Measurements from ENCODE around the gene COPS4.
"Not testable (repeated sequence)": the region's sequence is repeated elsewhere in the genome, so short reads cannot be mapped to it uniquely, and the experiment has no call there.

The COPS4 gene

GRCh38 chr4:83110970-83111750 lies 76.2 kb downstream of the COPS4 start:
- TF ChIP-seq, protein P1, sequence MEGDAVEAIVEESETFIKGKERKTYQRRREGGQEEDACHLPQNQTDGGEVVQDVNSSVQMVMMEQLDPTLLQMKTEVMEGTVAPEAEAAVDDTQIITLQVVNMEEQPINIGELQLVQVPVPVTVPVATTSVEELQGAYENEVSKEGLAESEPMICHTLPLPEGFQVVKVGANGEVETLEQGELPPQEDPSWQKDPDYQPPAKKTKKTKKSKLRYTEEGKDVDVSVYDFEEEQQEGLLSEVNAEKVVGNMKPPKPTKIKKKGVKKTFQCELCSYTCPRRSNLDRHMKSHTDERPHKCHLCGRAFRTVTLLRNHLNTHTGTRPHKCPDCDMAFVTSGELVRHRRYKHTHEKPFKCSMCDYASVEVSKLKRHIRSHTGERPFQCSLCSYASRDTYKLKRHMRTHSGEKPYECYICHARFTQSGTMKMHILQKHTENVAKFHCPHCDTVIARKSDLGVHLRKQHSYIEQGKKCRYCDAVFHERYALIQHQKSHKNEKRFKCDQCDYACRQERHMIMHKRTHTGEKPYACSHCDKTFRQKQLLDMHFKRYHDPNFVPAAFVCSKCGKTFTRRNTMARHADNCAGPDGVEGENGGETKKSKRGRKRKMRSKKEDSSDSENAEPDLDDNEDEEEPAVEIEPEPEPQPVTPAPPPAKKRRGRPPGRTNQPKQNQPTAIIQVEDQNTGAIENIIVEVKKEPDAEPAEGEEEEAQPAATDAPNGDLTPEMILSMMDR (conservative IDR thresholded peaks at IDR 0.05; ENCODE audit: low read depth, low read length): no peak
- no peak for DNase-seq (ENCODE audit: low read depth)
- no peak overlapping the region for H3K4me3 ChIP-seq (ENCODE audit: low read depth, low read length)

- DNase-seq (ENCODE audit: low read depth); H3K4me3 ChIP-seq (ENCODE audit: low read depth, low read length): not testable (repeated sequence)
Measured at GRCh38 chr4:83111751-83112141, 76.8 kb downstream of the COPS4 start.

GRCh38 chr4:83112231-83112630 lies 77.2 kb downstream of the COPS4 start:
- H3K4me3 ChIP-seq (ENCODE audit: low read depth, low read length): no peak overlapping the region
- no peak for DNase-seq (ENCODE audit: low read depth)
- TF ChIP-seq, protein P1 (conservative IDR thresholded peaks at IDR 0.05; ENCODE audit: low read depth, low read length): no peak

DNA sequence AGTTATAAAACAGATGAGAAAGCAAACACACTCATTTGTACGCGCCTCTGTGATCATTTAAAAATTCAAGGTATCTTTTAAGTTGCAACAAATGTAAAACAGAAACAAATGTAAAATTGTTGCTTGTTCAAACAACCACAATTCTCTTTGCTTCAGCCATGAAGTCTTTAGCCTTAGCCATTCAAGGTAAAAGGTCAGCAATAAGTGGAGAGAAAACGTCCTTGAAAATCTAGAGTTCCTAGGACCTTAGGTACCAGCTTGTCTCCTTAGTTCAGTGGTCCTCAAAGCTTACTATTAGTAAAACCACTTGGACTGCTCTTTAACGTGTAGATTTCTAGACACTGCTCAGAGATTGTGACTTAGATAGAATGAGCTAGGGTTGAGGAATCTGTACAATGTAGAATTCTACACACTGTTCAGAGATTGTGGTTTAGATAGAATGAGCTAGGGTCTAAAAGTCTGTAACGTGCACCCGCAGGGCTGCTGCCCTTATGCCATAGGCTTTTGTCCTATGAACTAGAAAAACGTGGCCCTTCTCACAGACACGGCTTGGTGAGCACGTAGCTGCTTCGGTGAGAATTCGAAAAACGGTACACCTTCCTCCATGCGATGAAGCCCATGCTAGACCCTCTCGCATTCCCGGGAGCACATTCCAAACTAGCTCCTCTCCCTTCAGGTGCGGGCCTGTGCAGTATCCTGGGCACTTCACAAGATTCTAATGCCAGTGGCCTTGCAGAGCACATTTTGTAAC lies 77.9 kb downstream of the COPS4 start:
- TF ChIP-seq, protein P1 (conservative IDR thresholded peaks at IDR 0.05; ENCODE audit: low read depth, low read length): no peak
- H3K4me3 ChIP-seq (ENCODE audit: low read depth, low read length): no peak overlapping the region
- DNase-seq (ENCODE audit: low read depth): peak; percentile 48

- TF ChIP-seq, protein P1 (conservative IDR thresholded peaks at IDR 0.05; ENCODE audit: low read depth, low read length): no peak
- DNase-seq (ENCODE audit: low read depth): no peak
- H3K4me3 ChIP-seq (ENCODE audit: low read depth, low read length): no peak overlapping the region
Measured at GRCh38 chr4:83113429-83113786, 78.4 kb downstream of the COPS4 start.

- H3K4me3 ChIP-seq (ENCODE audit: low read depth, low read length): no peak within 1 kb of the TSS
- TF ChIP-seq, protein P1 (conservative IDR thresholded peaks at IDR 0.05; ENCODE audit: low read depth, low read length): no peak
- DNase-seq (ENCODE audit: low read depth): peak; percentile 34
Measured at GRCh38 chr4:83114576-83114975, 79.6 kb downstream of the COPS4 start, which contains the start of gene PLAC8. TSS of gene PLAC8 (minus strand) at chr4:83114729. CDS start at chr4:83107921, 6,808 bp downstream.

- no peak overlapping the region for H3K4me3 ChIP-seq (ENCODE audit: low read depth, low read length)
- DNase-seq (ENCODE audit: low read depth): peak; percentile 74
- TF ChIP-seq, protein P1 (conservative IDR thresholded peaks at IDR 0.05; ENCODE audit: low read depth, low read length): no peak
Measured at GRCh38 chr4:83115000-83115399, 80.0 kb downstream of the COPS4 start.

Measured in choroid plexus epithelial cell (primary cell).